ENCODE measurements around the gene MYH6.
"Not testable (repeated sequence)": the region's sequence is repeated elsewhere in the genome, so short reads cannot be mapped to it uniquely, and the experiment has no call there.

Gene MYH6

GRCh38 chr14:23407516-23408306 lies at the start of gene MYH6:
Gene MYH6 (minus strand): TSS chr14:23408273. CDS start chr14:23407223, 1,050 bp downstream.
- DNase-seq (ENCODE audit: low spot score), result no peak

GRCh38 chr14:23456883-23457586 lies 49.0 kb upstream of the MYH6 start:
- DNase-seq (ENCODE audit: low spot score), result not testable (repeated sequence)

GRCh38 chr14:23454445-23454856 lies 46.4 kb upstream of the MYH6 start:
- DNase-seq (ENCODE audit: low spot score), result no peak

- DNase-seq (ENCODE audit: low spot score), result no peak
Measured at GRCh38 chr14:23452237-23452636, 44.2 kb upstream of the MYH6 start.

GRCh38 chr14:23450379-23450778 lies 42.3 kb upstream of the MYH6 start:
- DNase-seq (ENCODE audit: low spot score), result no peak

GRCh38 chr14:23449314-23449713 lies 41.2 kb upstream of the MYH6 start:
- DNase-seq (ENCODE audit: low spot score), result no peak

GRCh38 chr14:23447361-23448350 lies 39.6 kb upstream of the MYH6 start:
- no peak for DNase-seq (ENCODE audit: low spot score)

GRCh38 chr14:23446291-23446851 lies 38.3 kb upstream of the MYH6 start:
- no peak for DNase-seq (ENCODE audit: low spot score)

- no peak for DNase-seq (ENCODE audit: low spot score)
Measured at GRCh38 chr14:23445773-23446172, 37.7 kb upstream of the MYH6 start.

GRCh38 chr14:23444314-23444713 lies 36.2 kb upstream of the MYH6 start:
- no peak for DNase-seq (ENCODE audit: low spot score)

GRCh38 chr14:23443881-23444280 lies 35.8 kb upstream of the MYH6 start:
- DNase-seq (ENCODE audit: low spot score), result no peak

- DNase-seq (ENCODE audit: low spot score), result no peak
Measured at GRCh38 chr14:23443411-23443812, 35.3 kb upstream of the MYH6 start.

- no peak for DNase-seq (ENCODE audit: low spot score)
Measured at GRCh38 chr14:23442721-23443356, 34.8 kb upstream of the MYH6 start.

GRCh38 chr14:23441076-23441475 lies 33.0 kb upstream of the MYH6 start:
- DNase-seq (ENCODE audit: low spot score), result no peak

GRCh38 chr14:23439107-23439835 lies 31.2 kb upstream of the MYH6 start:
- no peak for DNase-seq (ENCODE audit: low spot score)

- no peak for DNase-seq (ENCODE audit: low spot score)
Measured at GRCh38 chr14:23438101-23438971, 30.3 kb upstream of the MYH6 start.

GRCh38 chr14:23437133-23438100 lies 29.3 kb upstream of the MYH6 start:
- no peak for DNase-seq (ENCODE audit: low spot score)

GRCh38 chr14:23436327-23437132 lies 28.5 kb upstream of the MYH6 start:
- no peak for DNase-seq (ENCODE audit: low spot score)
